Measurements from ENCODE around the gene UQCRQ.

UQCRQ gene

DNA sequence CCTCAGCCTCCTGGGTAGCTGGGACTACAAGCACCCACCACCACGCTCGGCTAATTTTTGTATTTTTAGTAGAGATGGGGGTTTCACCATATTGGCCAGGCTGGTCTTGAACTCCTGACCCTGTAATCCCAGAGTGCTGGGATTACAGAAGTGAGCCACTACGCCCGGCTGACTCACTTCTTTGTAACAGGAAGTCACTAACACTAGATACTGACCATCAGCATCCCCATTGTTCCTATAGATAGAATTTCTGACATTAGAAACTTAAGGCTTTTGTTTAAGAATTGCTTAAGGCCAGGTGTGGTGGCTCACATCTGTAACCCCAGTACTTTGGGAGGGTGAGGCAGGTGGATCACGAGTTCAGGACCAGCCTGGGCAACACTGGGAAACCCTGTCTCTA, 49.2 kb downstream of the UQCRQ start:
- DNase-seq (ENCODE audit: low spot score), result no peak

DNA sequence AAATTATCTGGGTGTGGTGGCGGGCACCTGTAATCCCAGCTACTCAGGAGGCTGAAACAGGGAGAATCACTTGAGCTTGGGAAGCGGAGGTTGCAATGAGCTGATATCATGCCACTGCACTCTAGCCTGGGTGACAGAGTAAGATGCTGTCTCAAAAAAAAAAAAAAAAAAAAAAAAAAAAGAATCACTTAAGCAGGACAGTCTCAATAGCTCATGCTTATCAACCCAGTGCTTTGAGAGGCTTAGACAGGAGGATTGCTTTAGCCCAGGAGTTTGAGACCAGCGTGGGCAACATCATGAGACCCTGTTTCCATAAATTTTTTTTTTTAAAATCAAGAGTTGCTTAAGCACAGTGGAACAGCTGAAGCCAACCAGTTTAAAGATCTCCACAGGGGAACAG, 49.6 kb downstream of the UQCRQ start:
- no peak for DNase-seq (ENCODE audit: low spot score)
